HCT116 (cell line): ENCODE data around the gene PAAF1. TPM values are rescaled to one million over a fixed set of nuclear protein-coding genes. Genes with fewer than 3 reads are reported as not detected.

Source experiments
- ATAC-seq: fragments of 200-7000 bp; cut with Tn5 transposase; 2 replicates; pipeline ENCODE4 v1.9.1; 2020; ENCODE audit warnings: mild to moderate bottlenecking, moderate library complexity
- BruUV-seq: library from RNA; stranded (reverse); fragments of 400-500 nt; replicated peaks from 2 replicates; lab custom pipeline; 2021; lab: Mats Ljungman, UMichigan
- CTCF ChIA-PET: fragments of 300-600 bp; sonication (Branson Sonifier 250); formaldehyde crosslinking; loops from one replicate; lab custom pipeline; 2021; ENCODE audit warnings: antibody characterized with exemption; lab: Charles Lee
- POLR2A ChIA-PET: fragments of 300-600, 350-600 bp; sonication (Branson Sonifier 250); formaldehyde crosslinking; loops from one replicate; lab custom pipeline; 2021; ENCODE audit warnings: antibody characterized with exemption; lab: Charles Lee
- RAD21 ChIA-PET, 2 experiments: fragments of 300-600 bp; sonication (Branson Sonifier 250); formaldehyde crosslinking; loops; one replicate each; lab custom pipeline; 2023; ENCODE audit warnings: low total read pairs in 2 of 2; ENCODE audit not compliant: uncharacterized antibody in 2 of 2, unreplicated experiment in 2 of 2, low non-redundant PET in 1 of 2; lab: Charles Lee
- DNase-seq: peaks from one replicate; pipeline ENCODE4 v3.0.0-alpha.2; 2010; ENCODE audit warnings: low read depth, low spot score
- H2AFZ ChIP-seq: fragments of 200-600 bp; shearing (Covaris generic), sonication (generic); 2 replicates; pipeline ENCODE4 v1.6.1; 2017; ENCODE audit warnings: low read depth, mixed run types, mixed read lengths, antibody characterized with exemption, low read length; ENCODE audit not compliant: poor library complexity, severe bottlenecking
- H3K27ac ChIP-seq: 2 replicates; pipeline ENCODE4 v1.5.1; 2012; ENCODE audit warnings: low read depth, low read length
- H3K27me3 ChIP-seq: fragments of 200-600 bp; sonication (generic); 2 replicates; pipeline ENCODE4 v1.6.1; 2016; ENCODE audit warnings: mixed run types, low read length, mixed read lengths; ENCODE audit not compliant: insufficient read depth
- H3K36me3 ChIP-seq, 2 experiments: fragments of 200-500 bp in 1 of 2; fragments of 200-600 bp in 1 of 2; sonication (Bioruptor generic) in 1 of 2; sonication (generic) in 1 of 2; 2 replicates each; pipeline versions ENCODE4 v1.5.1 to v1.6.1; 2014 to 2016; ENCODE audit warnings: low read length in 2 of 2, inconsistent platforms in 1 of 2, mixed read lengths in 1 of 2, mixed run types in 1 of 2; ENCODE audit not compliant: insufficient read depth in 2 of 2, control insufficient read depth in 1 of 2
- H3K4me1 ChIP-seq, 2 experiments: fragments of 200-600 bp in 1 of 2; sonication (generic) in 1 of 2; 2 replicates each; pipeline versions ENCODE4 v1.5.1 to v1.6.1; 2012 to 2017; ENCODE audit warnings: low read length in 2 of 2, inconsistent platforms in 1 of 2, mild to moderate bottlenecking in 1 of 2, mixed read lengths in 1 of 2, mixed run types in 1 of 2, moderate library complexity in 1 of 2; ENCODE audit not compliant: insufficient read depth in 2 of 2, control insufficient read depth in 1 of 2
- H3K4me2 ChIP-seq: fragments of 200-600 bp; sonication (generic); 2 replicates; pipeline ENCODE4 v1.6.1; 2017; ENCODE audit warnings: mixed run types, low read length, mixed read lengths
- H3K4me3 ChIP-seq, 2 experiments: fragments of 200-600 bp in 1 of 2; sonication (generic) in 1 of 2; replicated peaks in 1 of 2; 2 replicates each; pipeline ENCODE4 v1.5.1; 2011 to 2016; ENCODE audit warnings: low read length in 2 of 2, control low read depth in 1 of 2, low read depth in 1 of 2, mild to moderate bottlenecking in 1 of 2, mixed read lengths in 1 of 2, mixed run types in 1 of 2
- H3K79me2 ChIP-seq: fragments of 200-600 bp; sonication (generic); 2 replicates; pipeline ENCODE4 v1.6.1; 2017; ENCODE audit warnings: mild to moderate bottlenecking, mixed run types, low read length, moderate library complexity, mixed read lengths; ENCODE audit not compliant: insufficient read depth
- H3K9ac ChIP-seq: fragments of 200-600 bp; sonication (generic); 2 replicates; pipeline ENCODE4 v1.6.1; 2016; ENCODE audit warnings: low read length, mixed read lengths
- H3K9me2 ChIP-seq: fragments of 200-600 bp; sonication (generic), shearing (Covaris generic); 2 replicates; pipeline ENCODE4 v1.6.1; 2017; ENCODE audit warnings: mixed run types, mild to moderate bottlenecking, moderate library complexity; ENCODE audit not compliant: insufficient read depth
- H3K9me3 ChIP-seq, 2 experiments: fragments of 200-500 bp in 1 of 2; fragments of 200-600 bp in 1 of 2; sonication (Bioruptor generic) in 1 of 2; sonication (generic) in 1 of 2; 2 replicates each; pipeline ENCODE4 v1.6.1; 2014 to 2017; ENCODE audit warnings: low read length in 2 of 2, mixed read lengths in 2 of 2, inconsistent platforms in 1 of 2, low read depth in 1 of 2, mild to moderate bottlenecking in 1 of 2, mixed run types in 1 of 2, moderate library complexity in 1 of 2; ENCODE audit not compliant: control insufficient read depth in 1 of 2, insufficient read depth in 1 of 2
- H4K20me1 ChIP-seq: fragments of 200-600 bp; sonication (generic), shearing (Covaris generic); 2 replicates; pipeline ENCODE4 v1.6.1; 2017; ENCODE audit warnings: mixed run types, mild to moderate bottlenecking, moderate library complexity; ENCODE audit not compliant: insufficient read depth
- ATF3 ChIP-seq: IDR thresholded peaks from 2 replicates; pipeline ENCODE4 v1.6.1; 2012
- CEBPB ChIP-seq: IDR thresholded peaks from 2 replicates; pipeline ENCODE4 v1.6.1; 2012; ENCODE audit warnings: low read depth
- CTCF ChIP-seq, 3 experiments: fragments of 200-600 bp in 1 of 3; sonication (generic) in 1 of 3; IDR thresholded peaks in 2 of 3; conservative IDR thresholded peaks in 1 of 3; 2 replicates each; pipeline ENCODE4 v1.5.1; 2012 to 2017; ENCODE audit warnings: low read depth in 2 of 3, low read length in 2 of 3, antibody characterized with exemption in 1 of 3, borderline replicate concordance in 1 of 3, control low read depth in 1 of 3, mild to moderate bottlenecking in 1 of 3, mixed read lengths in 1 of 3, mixed run types in 1 of 3, moderate library complexity in 1 of 3; ENCODE audit not compliant: insufficient read depth in 1 of 3
- EGR1 ChIP-seq: IDR thresholded peaks from 2 replicates; pipeline ENCODE4 v1.6.1; 2012; ENCODE audit warnings: low read depth
- EZH2 ChIP-seq: fragments of 200-600 bp; sonication (generic); IDR thresholded peaks from 2 replicates; pipeline ENCODE4 v1.6.1; 2017; ENCODE audit warnings: antibody characterized with exemption, mixed run types
- EZH2phosphoT487 ChIP-seq: fragments of 200-600 bp; IDR thresholded peaks from 2 replicates; pipeline ENCODE4 v1.6.1; 2018; ENCODE audit warnings: antibody characterized with exemption, borderline replicate concordance
- FOSL1 ChIP-seq: IDR thresholded peaks from 2 replicates; pipeline ENCODE4 v1.6.1; 2012; ENCODE audit warnings: low read depth
- JUND ChIP-seq: IDR thresholded peaks from 2 replicates; pipeline ENCODE4 v1.6.1; 2012
- POLR2A ChIP-seq: IDR thresholded peaks from 2 replicates; pipeline ENCODE4 v1.7.0; 2011; ENCODE audit warnings: borderline replicate concordance; ENCODE audit not compliant: insufficient read depth, insufficient read length; ENCODE audit errors: extremely low read depth
- POLR2AphosphoS5 ChIP-seq: IDR thresholded peaks from 2 replicates; pipeline ENCODE4 v1.6.1; 2011; ENCODE audit warnings: mild to moderate bottlenecking, low read depth, low read length, moderate library complexity
- REST ChIP-seq: IDR thresholded peaks from 2 replicates; pipeline ENCODE4 v1.6.1; 2012; ENCODE audit warnings: low read depth
- SIN3A ChIP-seq: IDR thresholded peaks from 2 replicates; pipeline ENCODE4 v1.6.1; 2012; ENCODE audit warnings: low read depth
- SRF ChIP-seq: IDR thresholded peaks from 2 replicates; pipeline ENCODE4 v1.6.1; 2012; ENCODE audit warnings: low read depth
- TCF7L2 ChIP-seq: IDR thresholded peaks from 2 replicates; pipeline ENCODE4 v1.7.0; 2011; ENCODE audit warnings: borderline replicate concordance, inconsistent platforms; ENCODE audit not compliant: insufficient read depth, insufficient read length; ENCODE audit errors: extremely low read depth
- YY1 ChIP-seq: IDR thresholded peaks from 2 replicates; pipeline ENCODE4 v1.6.1; 2011; ENCODE audit warnings: low read length, low read depth, moderate library complexity, mild to moderate bottlenecking; ENCODE audit not compliant: insufficient replicate concordance; ENCODE audit errors: extremely low read depth
- ZFX ChIP-seq: fragments of 450-650 bp; IDR thresholded peaks from 2 replicates; pipeline ENCODE4 v1.6.1; 2017
- ZNF274 ChIP-seq: fragments of 200-500 bp; sonication (Bioruptor generic); IDR thresholded peaks from 2 replicates; pipeline ENCODE4 v1.6.1; 2014; ENCODE audit warnings: mild to moderate bottlenecking, low read depth, low read length, inconsistent platforms
- intact Hi-C: fragments of 100-400 bp; cut with micrococcal nuclease; formaldehyde crosslinking; loops from 2 replicates; pipeline ENCODE4 v1.10.0; 2022
- total RNA-seq: library from RNA; stranded (reverse); gene quantifications from one replicate; pipeline ENCODE4 v1.2.1, GENCODE V29; 2021; ENCODE audit not compliant: unreplicated experiment
- TF ChIP-seq, protein P1 (sequence below): IDR thresholded peaks from 2 replicates; pipeline ENCODE4 v1.6.1; 2011; ENCODE audit warnings: mild to moderate bottlenecking, low read length, moderate library complexity; ENCODE audit not compliant: insufficient replicate concordance; ENCODE audit errors: extremely low read depth

The PAAF1 gene
- total RNA-seq, 1 experiment from 2014 or later = 15.5 TPM

DNA sequence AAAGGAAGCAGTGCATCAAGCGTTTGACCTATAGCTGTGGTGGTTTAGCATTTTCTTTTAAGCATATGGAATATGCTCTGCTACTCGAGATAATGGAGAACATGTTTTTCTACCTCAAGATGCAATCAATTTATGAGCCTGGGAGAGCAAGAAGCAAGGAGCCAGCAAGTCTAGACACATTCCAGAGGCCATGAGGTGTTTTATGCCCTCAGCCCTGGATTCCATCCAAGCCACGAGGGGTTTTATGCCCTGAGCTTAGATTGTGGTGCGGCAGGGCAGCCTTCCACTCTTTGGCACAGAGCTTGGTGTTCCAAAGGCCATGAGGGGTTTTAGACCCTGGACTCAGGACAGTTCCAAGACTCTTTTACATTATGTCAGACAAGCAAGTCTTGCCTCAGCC is 62.3 kb downstream of the PAAF1 start:
- POLR2A ChIA-PET = no interaction called here
- H3K4me3 ChIP-seq = no peak overlapping the region
- CTCF ChIA-PET = no interaction called here
- H3K79me2 ChIP-seq = no peaks in the 10 kb centered on the region
- H3K9ac ChIP-seq = no peak overlapping the region
- ATAC-seq (no peak), DNase-seq (no peak)
- H4K20me1 ChIP-seq = no peaks in the 10 kb centered on the region
- peaks cover 6 to 13% of the 10 kb centered on the region in 2 experiments; a peak in 3 of 4 replicates for H3K9me3 ChIP-seq
- BruUV-seq = no TSS peak
- H3K9me2 ChIP-seq = no peaks in the 10 kb centered on the region
- no peaks in the 10 kb centered on the region for H3K4me1 ChIP-seq
- no peaks in the 10 kb centered on the region for H3K36me3 ChIP-seq
- TF ChIP-seq EGR1 (no peak), POLR2A (no peak), EZH2phosphoT487 (no peak), CTCF (IDR thresholded peaks at IDR 0.05 in 2 of 3, conservative IDR thresholded peaks at IDR 0.05 in 1 of 3; ENCODE audit: borderline replicate concordance in 1 of 3, insufficient read depth in 1 of 3, low read depth in 2 of 3, low read length in 2 of 3) (no peak), JUND (no peak), SIN3A (no peak), ZFX (no peak), POLR2AphosphoS5 (no peak), ATF3 (no peak), YY1 (no peak), CEBPB (no peak), ZNF274 (no peak), FOSL1 (no peak), REST (no peak), TCF7L2 (no peak), SRF (no peak), EZH2 (no peak)
- TF ChIP-seq, protein P1, sequence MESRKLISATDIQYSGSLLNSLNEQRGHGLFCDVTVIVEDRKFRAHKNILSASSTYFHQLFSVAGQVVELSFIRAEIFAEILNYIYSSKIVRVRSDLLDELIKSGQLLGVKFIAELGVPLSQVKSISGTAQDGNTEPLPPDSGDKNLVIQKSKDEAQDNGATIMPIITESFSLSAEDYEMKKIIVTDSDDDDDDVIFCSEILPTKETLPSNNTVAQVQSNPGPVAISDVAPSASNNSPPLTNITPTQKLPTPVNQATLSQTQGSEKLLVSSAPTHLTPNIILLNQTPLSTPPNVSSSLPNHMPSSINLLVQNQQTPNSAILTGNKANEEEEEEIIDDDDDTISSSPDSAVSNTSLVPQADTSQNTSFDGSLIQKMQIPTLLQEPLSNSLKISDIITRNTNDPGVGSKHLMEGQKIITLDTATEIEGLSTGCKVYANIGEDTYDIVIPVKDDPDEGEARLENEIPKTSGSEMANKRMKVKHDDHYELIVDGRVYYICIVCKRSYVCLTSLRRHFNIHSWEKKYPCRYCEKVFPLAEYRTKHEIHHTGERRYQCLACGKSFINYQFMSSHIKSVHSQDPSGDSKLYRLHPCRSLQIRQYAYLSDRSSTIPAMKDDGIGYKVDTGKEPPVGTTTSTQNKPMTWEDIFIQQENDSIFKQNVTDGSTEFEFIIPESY = no peak
- RAD21 ChIA-PET = no interaction called here
- intact Hi-C loops = no loop called here
- H3K27ac ChIP-seq = no peak overlapping the region
- H3K27me3 ChIP-seq = no peaks in the 10 kb centered on the region
- no peak overlapping the region for H2AFZ ChIP-seq
- no peak overlapping the region for H3K4me2 ChIP-seq
